Measurements from ENCODE around the gene PDILT.
A peak's percentile ranks its signal among the peaks of the same experiment; 100 is the strongest.

Gene PDILT

DNA sequence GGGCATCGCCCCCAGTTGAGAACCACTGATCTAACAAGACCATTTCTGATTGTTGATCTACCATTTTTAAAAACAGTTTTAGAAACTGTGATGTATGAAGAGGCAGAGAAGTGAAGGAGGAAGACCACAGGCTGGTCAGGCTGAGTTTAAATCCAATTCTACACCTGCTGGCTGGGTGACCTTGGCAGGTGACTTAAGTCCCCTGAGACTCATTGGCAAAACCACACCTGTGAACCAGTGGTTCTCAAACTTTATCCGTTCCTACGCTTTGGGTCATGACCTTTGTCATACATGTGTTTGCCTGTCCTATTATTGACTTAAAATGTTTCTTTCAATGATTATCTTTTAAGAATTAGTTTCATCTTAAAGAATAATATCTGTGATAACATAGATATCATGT, 79.5 kb downstream of the PDILT start:
- H3K18ac ChIP-seq (ENCODE audit: low read length): no peak overlapping the region
- no peaks in the 10 kb centered on the region for H3K36me3 ChIP-seq (replicated peaks in 1 of 2; ENCODE audit: control insufficient read depth in 2 of 2, insufficient read depth in 2 of 2, low read length in 2 of 2)
- no peaks in the 10 kb centered on the region for H3K4me1 ChIP-seq (ENCODE audit: control insufficient read depth in 2 of 2, insufficient read depth in 1 of 2, low read depth in 1 of 2, low read length in 2 of 2)
- H2BK12ac ChIP-seq (ENCODE audit: low read length): no peak overlapping the region
- DNase-seq (ENCODE audit: low spot score): no peak
- no peak overlapping the region for H2BK5ac ChIP-seq (ENCODE audit: low read length)
- H3K14ac ChIP-seq (ENCODE audit: low read length): no peak overlapping the region
- H3K4ac ChIP-seq (ENCODE audit: low read length): no peak overlapping the region
- no peak overlapping the region for H3K23ac ChIP-seq (ENCODE audit: low read depth, low read length, poor library complexity)
- no peak overlapping the region for H3K4me2 ChIP-seq (ENCODE audit: insufficient read depth, low read length, poor library complexity, severe bottlenecking)
- no peak overlapping the region for H2AFZ ChIP-seq (ENCODE audit: low read length)
- H3K27ac ChIP-seq (replicated peaks; ENCODE audit: low read length): no peak overlapping the region
- H2AK5ac ChIP-seq (ENCODE audit: low read depth, low read length): no peak overlapping the region
- H3K27me3 ChIP-seq (ENCODE audit: control insufficient read depth in 3 of 3, insufficient read depth in 3 of 3, low read depth in 1 of 3, low read length in 3 of 3): no peaks in the 10 kb centered on the region
- H2BK120ac ChIP-seq (ENCODE audit: low read depth, low read length): no peak overlapping the region
- H3K9me3 ChIP-seq (replicated peaks in 1 of 2; ENCODE audit: control insufficient read depth in 2 of 2, insufficient read depth in 1 of 2, low read depth in 1 of 2, low read length in 2 of 2): no peaks in the 10 kb centered on the region
- no CpG with 5 or more reads among the region's 3 CpGs for WGBS, 2 donors (ENCODE audit: extremely low coverage in 2 of 2, insufficient read length in 2 of 2, insufficient replicate concordance in 1 of 2)
- H2BK15ac ChIP-seq (ENCODE audit: low read length): no peak overlapping the region
- no peak overlapping the region for H4K91ac ChIP-seq (ENCODE audit: low read depth, low read length, poor library complexity)
- H4K8ac ChIP-seq (ENCODE audit: low read depth, low read length): no peak overlapping the region
- no peaks in the 10 kb centered on the region for H3K79me1 ChIP-seq (ENCODE audit: low read depth, low read length)
- H3K4me3 ChIP-seq (ENCODE audit: low read length in 2 of 2): no peak overlapping the region
- H3K9ac ChIP-seq (ENCODE audit: low read depth, low read length, poor library complexity): no peak overlapping the region

DNA sequence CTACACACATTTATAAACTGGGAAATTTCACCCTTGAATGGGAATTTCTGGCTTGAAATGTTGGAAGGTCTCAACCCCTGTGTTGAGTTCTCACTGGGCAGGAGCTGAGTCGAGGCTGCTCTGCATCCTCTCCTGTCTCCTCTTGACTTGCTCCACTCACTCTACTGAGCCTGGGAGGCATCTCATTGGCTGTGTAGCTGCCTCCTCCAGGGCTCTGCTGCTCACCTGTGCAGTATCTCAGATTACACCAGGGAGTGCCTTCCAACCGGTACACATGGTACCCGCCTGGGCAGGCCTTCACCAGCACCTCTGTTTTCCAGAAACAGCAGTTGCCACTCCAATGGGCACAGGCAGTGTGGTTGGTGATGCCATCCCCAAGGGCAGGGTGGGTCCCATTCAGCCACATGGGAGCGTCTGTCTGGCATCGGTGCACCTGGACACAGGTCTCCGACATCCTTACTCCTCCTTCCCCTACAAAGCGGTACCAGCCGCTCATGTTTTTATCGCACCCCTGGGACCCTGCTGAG, 80.9 kb downstream of the PDILT start:
- Histone ChIP-seq H3K23ac (ENCODE audit: low read depth, low read length, poor library complexity) (no peak overlapping the region), H3K9me3 (replicated peaks in 1 of 2; ENCODE audit: control insufficient read depth in 2 of 2, insufficient read depth in 1 of 2, low read depth in 1 of 2, low read length in 2 of 2) (no peaks in the 10 kb centered on the region), H2BK15ac (ENCODE audit: low read length) (no peak overlapping the region), H3K27me3 (ENCODE audit: control insufficient read depth in 3 of 3, insufficient read depth in 3 of 3, low read depth in 1 of 3, low read length in 3 of 3) (no peaks in the 10 kb centered on the region), H3K4ac (ENCODE audit: low read length) (no peak overlapping the region), H3K36me3 (replicated peaks in 1 of 2; ENCODE audit: control insufficient read depth in 2 of 2, insufficient read depth in 2 of 2, low read length in 2 of 2) (no peaks in the 10 kb centered on the region), H3K14ac (ENCODE audit: low read length) (no peak overlapping the region), H2BK120ac (ENCODE audit: low read depth, low read length) (no peak overlapping the region), H3K79me1 (ENCODE audit: low read depth, low read length) (no peaks in the 10 kb centered on the region), H2AK5ac (ENCODE audit: low read depth, low read length) (peak overlapping the region; percentile 14), H3K4me1 (ENCODE audit: control insufficient read depth in 2 of 2, insufficient read depth in 1 of 2, low read depth in 1 of 2, low read length in 2 of 2) (no peaks in the 10 kb centered on the region), H2AFZ (ENCODE audit: low read length) (no peak overlapping the region), H4K8ac (ENCODE audit: low read depth, low read length) (no peak overlapping the region), H3K9ac (ENCODE audit: low read depth, low read length, poor library complexity) (no peak overlapping the region), H2BK5ac (ENCODE audit: low read length) (no peak overlapping the region), H2BK12ac (ENCODE audit: low read length) (no peak overlapping the region), H4K91ac (ENCODE audit: low read depth, low read length, poor library complexity) (no peak overlapping the region), H3K18ac (ENCODE audit: low read length) (no peak overlapping the region), H3K4me3 (ENCODE audit: low read length in 2 of 2) (no peak overlapping the region), H3K27ac (replicated peaks; ENCODE audit: low read length) (no peak overlapping the region), H3K4me2 (ENCODE audit: insufficient read depth, low read length, poor library complexity, severe bottlenecking) (no peak overlapping the region)
- no CpG with 5 or more reads among the region's 9 CpGs for WGBS, 2 donors (ENCODE audit: extremely low coverage in 2 of 2, insufficient read length in 2 of 2, insufficient replicate concordance in 1 of 2)
- DNase-seq (ENCODE audit: low spot score): no peak

DNA sequence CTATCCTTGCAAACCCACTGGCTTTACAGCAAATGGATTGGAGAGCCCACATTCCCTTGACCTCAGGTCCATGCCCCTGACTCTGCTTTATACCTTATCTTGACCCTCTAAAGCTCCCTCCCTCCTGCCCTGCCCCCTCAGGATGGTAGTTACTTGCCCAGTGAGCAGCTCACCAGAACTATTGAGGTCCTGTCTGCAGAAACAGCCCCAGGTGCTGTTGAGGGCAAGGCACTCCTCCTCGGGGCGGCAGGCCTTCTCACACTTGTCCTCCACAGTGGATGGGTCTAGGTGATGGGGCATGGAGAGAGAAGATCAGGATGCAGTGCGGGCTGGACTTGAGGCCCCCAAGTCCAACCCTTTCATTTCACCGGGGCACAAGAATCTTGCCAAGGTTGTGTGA, 81.8 kb downstream of the PDILT start:
- Histone ChIP-seq H3K14ac (ENCODE audit: low read length) (no peak overlapping the region), H2AFZ (ENCODE audit: low read length) (no peak overlapping the region), H2BK120ac (ENCODE audit: low read depth, low read length) (no peak overlapping the region), H3K4me2 (ENCODE audit: insufficient read depth, low read length, poor library complexity, severe bottlenecking) (no peak overlapping the region), H2BK5ac (ENCODE audit: low read length) (no peak overlapping the region), H3K4ac (ENCODE audit: low read length) (no peak overlapping the region), H3K18ac (ENCODE audit: low read length) (peak overlapping the region; percentile 15), H3K79me1 (ENCODE audit: low read depth, low read length) (no peaks in the 10 kb centered on the region), H3K27ac (replicated peaks; ENCODE audit: low read length) (no peak overlapping the region), H3K27me3 (ENCODE audit: control insufficient read depth in 3 of 3, insufficient read depth in 3 of 3, low read depth in 1 of 3, low read length in 3 of 3) (no peaks in the 10 kb centered on the region), H4K91ac (ENCODE audit: low read depth, low read length, poor library complexity) (no peak overlapping the region), H2BK15ac (ENCODE audit: low read length) (no peak overlapping the region), H3K9me3 (replicated peaks in 1 of 2; ENCODE audit: control insufficient read depth in 2 of 2, insufficient read depth in 1 of 2, low read depth in 1 of 2, low read length in 2 of 2) (no peaks in the 10 kb centered on the region), H3K4me3 (ENCODE audit: low read length in 2 of 2) (no peak overlapping the region), H2BK12ac (ENCODE audit: low read length) (no peak overlapping the region), H2AK5ac (ENCODE audit: low read depth, low read length) (no peak overlapping the region), H3K36me3 (replicated peaks in 1 of 2; ENCODE audit: control insufficient read depth in 2 of 2, insufficient read depth in 2 of 2, low read length in 2 of 2) (no peaks in the 10 kb centered on the region), H4K8ac (ENCODE audit: low read depth, low read length) (no peak overlapping the region), H3K23ac (ENCODE audit: low read depth, low read length, poor library complexity) (no peak overlapping the region), H3K4me1 (ENCODE audit: control insufficient read depth in 2 of 2, insufficient read depth in 1 of 2, low read depth in 1 of 2, low read length in 2 of 2) (no peaks in the 10 kb centered on the region), H3K9ac (ENCODE audit: low read depth, low read length, poor library complexity) (no peak overlapping the region)
- WGBS, 2 donors (ENCODE audit: extremely low coverage in 2 of 2, insufficient read length in 2 of 2, insufficient replicate concordance in 1 of 2): no CpG with 5 or more reads among the region's 4 CpGs
- no peak for DNase-seq (ENCODE audit: low spot score)

DNA sequence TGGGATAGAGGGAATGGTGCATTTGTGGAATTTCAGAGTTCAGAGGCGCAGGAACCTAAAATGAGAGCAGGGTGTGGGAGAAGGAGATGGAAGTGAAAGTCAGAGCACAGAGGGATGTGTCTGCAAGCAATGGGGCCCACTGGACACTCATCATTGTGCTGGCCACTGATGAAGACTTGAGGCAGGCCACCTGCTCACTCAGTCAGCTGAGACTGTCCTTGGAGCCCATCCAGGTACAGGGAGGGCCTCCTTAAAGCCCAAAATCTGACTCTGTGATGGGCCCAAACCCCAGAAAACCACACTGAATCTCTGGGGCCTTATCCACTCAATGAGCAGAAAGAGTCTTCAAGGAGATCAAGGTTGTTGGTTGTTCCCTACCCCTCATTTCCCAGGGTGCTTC, 82.9 kb downstream of the PDILT start:
- no peak overlapping the region for H2BK120ac ChIP-seq (ENCODE audit: low read depth, low read length)
- H4K91ac ChIP-seq (ENCODE audit: low read depth, low read length, poor library complexity): no peak overlapping the region
- H2BK5ac ChIP-seq (ENCODE audit: low read length): no peak overlapping the region
- no peak overlapping the region for H2AK5ac ChIP-seq (ENCODE audit: low read depth, low read length)
- H3K4ac ChIP-seq (ENCODE audit: low read length): no peak overlapping the region
- no peak overlapping the region for H2AFZ ChIP-seq (ENCODE audit: low read length)
- no peak overlapping the region for H3K9ac ChIP-seq (ENCODE audit: low read depth, low read length, poor library complexity)
- H3K27ac ChIP-seq (replicated peaks; ENCODE audit: low read length): no peak overlapping the region
- no peak overlapping the region for H3K4me2 ChIP-seq (ENCODE audit: insufficient read depth, low read length, poor library complexity, severe bottlenecking)
- WGBS, 2 donors (ENCODE audit: extremely low coverage in 2 of 2, insufficient read length in 2 of 2, insufficient replicate concordance in 1 of 2): no CpG with 5 or more reads among the region's 1 CpG
- H3K27me3 ChIP-seq (ENCODE audit: control insufficient read depth in 3 of 3, insufficient read depth in 3 of 3, low read depth in 1 of 3, low read length in 3 of 3): no peaks in the 10 kb centered on the region
- no peaks in the 10 kb centered on the region for H3K79me1 ChIP-seq (ENCODE audit: low read depth, low read length)
- no peak overlapping the region for H2BK15ac ChIP-seq (ENCODE audit: low read length)
- H3K4me1 ChIP-seq (ENCODE audit: control insufficient read depth in 2 of 2, insufficient read depth in 1 of 2, low read depth in 1 of 2, low read length in 2 of 2): no peaks in the 10 kb centered on the region
- H3K36me3 ChIP-seq (replicated peaks in 1 of 2; ENCODE audit: control insufficient read depth in 2 of 2, insufficient read depth in 2 of 2, low read length in 2 of 2): no peaks in the 10 kb centered on the region
- H3K4me3 ChIP-seq (ENCODE audit: low read length in 2 of 2): no peak overlapping the region
- H3K9me3 ChIP-seq (replicated peaks in 1 of 2; ENCODE audit: control insufficient read depth in 2 of 2, insufficient read depth in 1 of 2, low read depth in 1 of 2, low read length in 2 of 2): no peaks in the 10 kb centered on the region
- no peak overlapping the region for H3K18ac ChIP-seq (ENCODE audit: low read length)
- H2BK12ac ChIP-seq (ENCODE audit: low read length): no peak overlapping the region
- H3K14ac ChIP-seq (ENCODE audit: low read length): no peak overlapping the region
- H3K23ac ChIP-seq (ENCODE audit: low read depth, low read length, poor library complexity): no peak overlapping the region
- H4K8ac ChIP-seq (ENCODE audit: low read depth, low read length): no peak overlapping the region
- no peak for DNase-seq (ENCODE audit: low spot score)

Measured in neuronal stem cell (in vitro differentiated cells).